HG02973 (cell line): ENCODE results near the gene PSG1.
"Not testable (repeated sequence)": the region's sequence is repeated elsewhere in the genome, so short reads cannot be mapped to it uniquely, and the experiment has no call there.

Source experiments
- ATAC-seq: cut with Tn5 transposase; IDR thresholded peaks from one replicate; pipeline ENCODE4 v1.9.1; 2021; ENCODE audit warnings: moderate library complexity; ENCODE audit not compliant: unreplicated experiment

Gene PSG1

GRCh38 chr19:42879613-42880012, at the start of gene PSG1:
Gene PSG1, minus strand, starts transcription at chr19:42879713. Its CDS starts 132 bp downstream, at chr19:42879581.
- ATAC-seq: no peak

GRCh38 chr19:42928896-42929295, 49.4 kb upstream of the PSG1 start:
- ATAC-seq: no peak

GRCh38 chr19:42926781-42927180, 47.3 kb upstream of the PSG1 start:
- ATAC-seq: no peak

DNA sequence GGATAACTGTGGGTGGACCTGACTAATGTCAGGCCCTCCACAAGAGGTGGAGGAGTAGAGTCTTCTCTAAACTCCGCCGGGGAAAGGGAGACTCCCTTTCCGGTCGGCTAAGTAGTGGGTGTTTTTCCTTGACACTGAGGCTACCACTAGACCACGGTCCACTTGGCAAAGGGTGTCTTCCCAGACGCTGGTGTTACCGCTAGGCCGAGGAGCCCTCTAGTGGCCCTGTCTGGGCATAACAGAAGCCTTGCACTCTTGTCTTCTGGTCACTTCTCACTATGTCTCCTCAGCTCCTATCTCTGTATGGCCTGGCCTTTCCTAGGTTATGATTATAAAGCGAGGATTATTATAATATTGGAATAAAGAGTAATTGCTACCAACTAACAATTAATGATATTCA, 43.6 kb upstream of the PSG1 start:
- not testable (repeated sequence) for ATAC-seq

DNA sequence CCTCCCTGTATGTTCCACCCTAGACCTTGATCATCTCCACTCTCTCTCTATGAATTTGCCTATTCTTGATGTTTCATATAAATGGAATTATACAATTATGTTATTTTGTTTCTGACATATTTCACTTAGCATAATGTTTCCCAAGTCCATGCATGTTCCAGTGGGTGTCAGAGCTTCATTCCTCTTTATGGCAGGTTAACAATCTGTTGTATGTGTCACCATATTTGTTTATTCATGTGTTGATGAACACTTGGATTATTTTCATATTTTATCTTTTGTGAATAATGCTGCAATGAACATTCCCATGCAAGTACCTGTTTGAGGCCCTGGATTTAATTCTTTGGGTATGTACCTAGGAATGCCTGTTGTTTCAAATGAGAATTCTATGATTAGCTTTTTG, 41.5 kb upstream of the PSG1 start:
- not testable (repeated sequence) for ATAC-seq

DNA sequence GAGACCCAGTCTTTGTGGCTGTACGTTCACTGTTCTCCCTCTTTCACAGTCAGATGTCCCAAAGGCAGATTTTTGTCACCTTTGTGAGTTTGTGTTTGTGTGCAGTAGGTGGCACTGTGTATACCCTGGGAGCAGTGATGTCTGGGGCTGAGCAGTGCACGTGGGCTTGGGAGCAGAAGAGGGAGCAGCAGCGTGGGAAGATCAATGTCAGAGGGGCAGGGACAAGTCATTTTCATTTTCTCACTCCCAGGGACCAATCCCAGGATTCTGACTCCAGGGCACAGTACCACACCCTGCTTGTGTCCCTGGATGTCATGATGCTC, 40.2 kb upstream of the PSG1 start:
- ATAC-seq: no peak

- not testable (repeated sequence) for ATAC-seq
Measured at GRCh38 chr19:42919070-42919756, 39.7 kb upstream of the PSG1 start.

DNA sequence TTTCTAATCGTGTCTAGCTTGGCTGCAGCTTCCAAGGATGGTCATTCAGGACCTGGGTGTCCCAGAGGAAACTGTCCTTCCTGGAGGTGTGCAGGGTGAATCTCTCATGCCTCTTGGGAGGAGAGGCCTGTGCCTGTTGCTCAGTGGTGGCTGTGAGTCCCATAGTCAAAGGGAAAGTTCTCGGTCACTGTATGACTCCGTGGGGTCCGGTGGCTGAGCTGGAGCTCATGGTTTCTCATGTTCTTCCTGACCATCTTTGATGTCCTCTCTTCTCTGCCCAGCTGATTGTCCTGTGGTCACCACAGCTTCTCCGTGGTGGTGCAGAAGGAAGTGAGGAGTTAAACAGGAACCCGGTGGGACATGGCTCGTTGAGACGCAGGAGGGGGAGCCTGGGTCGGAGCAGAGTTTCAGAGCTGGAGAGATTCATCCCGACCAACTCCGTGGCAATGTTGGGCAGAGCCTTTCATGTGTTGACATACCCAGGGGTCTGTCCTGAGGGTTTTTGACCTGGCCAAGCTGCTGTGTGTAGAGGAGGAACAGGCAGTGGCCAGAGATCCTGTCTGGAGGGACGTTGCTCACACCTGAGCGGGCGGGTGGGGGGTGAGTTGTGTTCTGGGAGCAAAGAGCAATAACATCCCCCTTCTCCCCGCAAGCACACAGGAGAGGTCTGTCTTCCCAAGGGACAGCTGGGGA, 39.0 kb upstream of the PSG1 start:
- ATAC-seq: not testable (repeated sequence)

GRCh38 chr19:42917634-42918033, 38.1 kb upstream of the PSG1 start, which contains the start of gene PSG6:
Gene PSG6, minus strand, starts transcription at chr19:42917894. Its CDS starts 102 bp downstream, at chr19:42917792.
- ATAC-seq: not testable (repeated sequence)

- ATAC-seq: not testable (repeated sequence)
Measured at GRCh38 chr19:42916931-42917330, 37.4 kb upstream of the PSG1 start.

DNA sequence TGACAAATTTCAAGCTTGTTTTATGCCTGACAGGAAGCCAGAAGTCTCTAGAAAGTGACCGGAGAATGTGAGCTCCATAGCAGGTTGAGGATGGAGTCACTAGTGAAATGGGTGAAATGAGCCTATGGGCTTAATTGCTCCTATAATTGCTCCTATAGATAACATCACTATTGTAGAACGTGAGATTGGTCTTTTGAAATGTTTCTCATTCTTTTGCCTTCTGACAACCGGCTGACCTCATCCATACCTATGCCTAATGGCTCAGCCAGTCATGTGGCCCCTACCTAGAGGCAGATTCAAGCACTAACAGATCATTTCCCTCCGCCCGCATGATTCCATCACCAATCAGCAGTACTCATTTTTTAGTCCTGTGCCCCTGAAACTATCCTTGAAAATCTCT, 34.0 kb upstream of the PSG1 start:
- not testable (repeated sequence) for ATAC-seq

DNA sequence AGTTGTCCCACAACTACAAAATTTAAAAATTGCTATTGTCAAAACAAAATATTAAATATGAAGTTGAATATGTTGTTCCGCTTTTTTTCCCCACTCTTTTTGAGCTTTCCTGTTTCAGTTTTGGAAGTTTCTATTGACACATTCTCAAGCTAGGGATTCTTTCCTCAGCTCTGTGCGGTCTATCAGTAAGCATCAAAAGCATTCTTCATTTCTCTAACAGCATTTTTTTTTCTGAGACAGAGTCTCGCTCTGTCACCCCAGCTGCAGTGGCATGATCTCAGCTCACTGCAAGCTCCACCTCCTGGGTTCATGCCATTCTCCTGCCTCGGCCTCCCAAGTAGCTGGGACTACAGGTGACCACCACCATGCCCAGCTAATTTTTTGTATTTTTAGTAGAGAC, 33.4 kb upstream of the PSG1 start:
- not testable (repeated sequence) for ATAC-seq

- ATAC-seq: not testable (repeated sequence)
Measured at GRCh38 chr19:42911731-42912130, 32.2 kb upstream of the PSG1 start.

- ATAC-seq: not testable (repeated sequence)
Measured at GRCh38 chr19:42906162-42906561, 26.6 kb upstream of the PSG1 start.

DNA sequence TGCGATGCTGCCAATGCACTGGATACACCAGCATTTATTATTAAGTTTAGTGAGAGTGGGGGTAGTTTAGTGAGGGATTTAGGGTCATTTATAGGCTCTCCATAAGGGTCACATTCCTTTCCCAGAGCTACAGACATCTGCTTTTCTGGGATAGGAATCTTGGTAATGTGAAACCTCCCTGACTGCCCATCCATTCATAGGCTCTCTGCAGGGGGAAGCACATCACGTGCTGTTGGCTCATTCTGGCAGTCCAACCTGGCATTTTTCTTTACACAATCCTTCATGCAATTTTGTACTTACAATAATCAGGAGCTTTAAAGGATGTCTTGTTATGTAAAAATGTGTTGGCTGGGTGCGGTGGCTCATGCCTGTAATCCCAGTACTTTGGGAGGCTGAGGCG, 21.0 kb upstream of the PSG1 start:
- ATAC-seq: not testable (repeated sequence)

GRCh38 chr19:42899674-42900073, 20.2 kb upstream of the PSG1 start:
- ATAC-seq: not testable (repeated sequence)

DNA sequence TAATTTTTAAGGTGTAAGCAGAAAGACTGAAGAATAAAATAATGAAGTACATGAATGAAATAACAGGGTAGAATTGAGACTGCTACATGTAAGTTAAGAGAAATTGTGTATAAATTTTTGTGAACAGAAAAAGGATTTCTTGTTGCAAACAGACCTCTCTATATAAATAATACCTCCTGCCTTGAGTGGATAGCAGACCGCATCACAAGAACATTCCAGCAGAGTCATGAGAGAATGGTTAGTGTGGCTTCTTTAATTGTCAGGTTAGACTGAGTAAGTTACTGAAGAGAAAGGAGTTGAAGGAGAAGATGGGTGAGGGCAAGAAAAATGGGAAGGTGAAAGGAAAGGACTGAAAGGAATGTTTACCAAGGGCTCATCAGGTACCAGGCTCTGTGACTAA, 19.6 kb upstream of the PSG1 start:
- ATAC-seq: not testable (repeated sequence)

- ATAC-seq: not testable (repeated sequence)
Measured at GRCh38 chr19:42898656-42899055, 19.1 kb upstream of the PSG1 start.

DNA sequence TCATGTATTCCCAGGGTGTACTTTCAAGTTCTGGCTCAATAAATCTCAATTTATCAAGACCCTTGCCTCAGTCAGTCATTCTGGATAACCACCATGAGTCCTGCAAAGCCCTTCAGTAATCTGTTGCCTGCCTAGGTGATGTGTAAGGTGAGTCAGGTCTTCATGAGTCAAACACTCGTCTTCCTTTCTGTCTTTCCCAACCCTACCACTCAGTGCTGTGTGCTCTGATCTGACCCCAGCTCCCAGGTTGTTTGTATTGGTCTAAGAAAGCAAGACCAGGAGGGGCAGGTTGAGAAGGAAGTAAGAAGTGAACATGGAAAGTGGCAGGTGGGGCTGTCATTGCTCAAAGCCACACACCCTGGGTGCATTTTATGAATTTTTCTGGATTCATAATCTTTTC, 18.2 kb upstream of the PSG1 start:
- ATAC-seq: not testable (repeated sequence)

DNA sequence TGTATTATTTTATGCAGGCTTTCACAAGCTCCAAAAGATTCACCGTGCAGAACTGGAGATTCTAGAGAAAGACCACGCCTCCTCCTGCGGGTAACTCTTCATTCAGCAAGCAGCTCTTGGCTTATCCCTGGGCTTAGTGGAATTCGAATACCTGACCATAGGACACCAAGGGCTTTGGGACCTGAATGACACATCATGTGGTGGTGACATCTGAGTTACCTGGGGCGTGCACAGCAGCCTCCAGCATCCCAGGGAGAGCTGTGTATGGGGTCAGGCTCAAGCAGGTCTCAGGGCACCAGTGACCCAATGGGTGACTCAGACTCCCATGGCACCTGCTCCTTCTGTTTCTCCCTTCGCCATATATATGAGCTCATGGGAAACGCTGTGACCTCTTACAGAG, 10.9 kb upstream of the PSG1 start:
- ATAC-seq: not testable (repeated sequence)

DNA sequence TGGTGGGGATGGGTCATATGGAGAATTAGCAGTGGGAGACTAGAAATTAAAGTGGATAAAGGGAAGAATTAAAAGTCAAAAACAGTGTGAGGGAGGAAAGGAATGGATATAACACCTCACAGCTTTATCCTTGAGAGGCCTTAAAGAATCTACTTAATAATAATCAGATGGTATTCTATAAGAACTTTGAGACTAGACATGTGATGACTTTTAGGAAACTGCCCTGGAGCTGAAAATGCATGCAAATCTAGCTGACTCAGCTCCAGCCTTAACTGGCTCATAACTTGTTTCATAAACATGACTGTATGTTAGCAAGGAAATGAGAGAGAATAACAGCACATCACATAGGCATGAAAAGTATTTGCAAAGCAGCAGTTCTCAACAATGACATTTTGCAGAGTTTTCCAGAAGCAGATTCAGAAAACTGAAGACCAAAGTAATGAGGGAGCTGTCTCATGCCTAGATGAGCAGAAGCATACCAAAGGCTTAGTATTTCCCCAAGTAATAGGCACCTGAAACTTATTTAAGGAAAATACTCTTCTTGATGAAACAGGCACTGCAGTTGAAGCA, 8.4 kb upstream of the PSG1 start:
- ATAC-seq: not testable (repeated sequence)

DNA sequence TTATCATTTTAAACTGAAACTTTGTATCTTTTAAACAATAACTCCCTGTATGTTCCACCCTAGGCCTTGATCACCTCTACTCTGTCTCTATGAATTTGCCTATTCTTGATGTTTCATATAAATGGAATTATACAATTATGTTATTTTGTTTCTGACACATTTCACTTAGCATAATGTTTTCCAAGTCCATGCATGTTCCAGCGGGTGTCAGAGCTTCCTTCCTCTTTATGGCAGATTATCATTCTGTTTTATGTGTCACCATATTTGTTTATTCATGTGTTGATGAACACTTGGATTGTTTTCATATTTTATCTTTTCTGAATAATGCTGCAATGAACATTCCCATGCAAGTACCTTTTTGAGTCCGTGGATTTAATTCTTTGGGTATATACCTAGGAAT, 3.2 kb upstream of the PSG1 start:
- ATAC-seq: not testable (repeated sequence)
